GM12865 (cell line): ENCODE measurements around the gene TMEM40.
A peak's percentile ranks its signal among the peaks of the same experiment; 100 is the strongest.

Experiments
- DNase-seq: peaks from one replicate; pipeline ENCODE4 v3.0.0; 2010; ENCODE audit warnings: low read depth
- H3K4me3 ChIP-seq: 2 replicates; pipeline ENCODE4 v1.5.1; 2011; ENCODE audit warnings: mild to moderate bottlenecking, low read depth, low read length, control low read depth
- TF ChIP-seq, protein P1 (sequence below): IDR thresholded peaks from 2 replicates; pipeline ENCODE4 v1.5.1; 2011; ENCODE audit warnings: low read length, control low read depth, low read depth, inconsistent platforms; ENCODE audit not compliant: insufficient read depth; ENCODE audit errors: missing control alignments

The TMEM40 gene

DNA sequence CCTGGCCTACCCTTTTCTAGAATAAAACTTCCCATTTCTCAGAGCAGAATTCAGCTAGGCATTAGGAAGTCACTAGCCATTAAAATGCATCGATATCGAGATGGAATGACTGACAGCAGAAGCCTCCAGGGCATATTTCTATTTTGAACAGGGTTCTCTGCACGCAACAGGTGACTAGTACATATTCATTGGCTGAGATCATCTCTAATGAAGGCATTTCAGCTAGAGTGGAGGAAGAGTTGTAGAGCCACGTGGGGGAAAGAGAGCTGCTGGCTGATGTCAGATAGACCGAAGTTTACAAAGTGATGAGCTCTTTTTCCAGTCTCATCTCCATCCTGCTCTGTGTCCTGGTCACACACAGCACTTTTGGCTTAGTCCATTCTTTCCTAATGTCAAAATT, 7.5 kb downstream of the TMEM40 start:
- TF ChIP-seq, protein P1, sequence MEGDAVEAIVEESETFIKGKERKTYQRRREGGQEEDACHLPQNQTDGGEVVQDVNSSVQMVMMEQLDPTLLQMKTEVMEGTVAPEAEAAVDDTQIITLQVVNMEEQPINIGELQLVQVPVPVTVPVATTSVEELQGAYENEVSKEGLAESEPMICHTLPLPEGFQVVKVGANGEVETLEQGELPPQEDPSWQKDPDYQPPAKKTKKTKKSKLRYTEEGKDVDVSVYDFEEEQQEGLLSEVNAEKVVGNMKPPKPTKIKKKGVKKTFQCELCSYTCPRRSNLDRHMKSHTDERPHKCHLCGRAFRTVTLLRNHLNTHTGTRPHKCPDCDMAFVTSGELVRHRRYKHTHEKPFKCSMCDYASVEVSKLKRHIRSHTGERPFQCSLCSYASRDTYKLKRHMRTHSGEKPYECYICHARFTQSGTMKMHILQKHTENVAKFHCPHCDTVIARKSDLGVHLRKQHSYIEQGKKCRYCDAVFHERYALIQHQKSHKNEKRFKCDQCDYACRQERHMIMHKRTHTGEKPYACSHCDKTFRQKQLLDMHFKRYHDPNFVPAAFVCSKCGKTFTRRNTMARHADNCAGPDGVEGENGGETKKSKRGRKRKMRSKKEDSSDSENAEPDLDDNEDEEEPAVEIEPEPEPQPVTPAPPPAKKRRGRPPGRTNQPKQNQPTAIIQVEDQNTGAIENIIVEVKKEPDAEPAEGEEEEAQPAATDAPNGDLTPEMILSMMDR, result no peak
- DNase-seq, result no peak
- H3K4me3 ChIP-seq, result no peak overlapping the region

DNA sequence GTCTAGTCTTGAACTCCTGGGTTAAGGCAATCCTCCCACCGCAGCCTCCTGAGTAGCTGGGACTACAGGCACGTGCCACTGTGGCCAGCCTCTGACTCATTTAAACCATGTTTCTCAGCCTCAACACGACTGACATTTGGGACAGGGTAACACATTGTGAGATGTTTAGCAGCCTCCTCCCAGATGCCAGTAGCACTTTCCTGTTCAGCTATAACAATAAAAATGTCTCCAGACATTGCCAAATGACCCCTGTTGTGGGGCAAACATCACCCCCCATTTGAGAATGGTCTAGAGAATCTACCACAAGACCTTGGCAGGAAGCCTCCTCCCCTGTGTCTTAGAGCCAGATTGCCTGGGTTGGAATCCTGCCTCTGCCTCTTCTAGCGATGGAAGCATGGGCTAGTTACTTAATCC, 8.4 kb downstream of the TMEM40 start:
- DNase-seq, result peak; percentile 67

DNA sequence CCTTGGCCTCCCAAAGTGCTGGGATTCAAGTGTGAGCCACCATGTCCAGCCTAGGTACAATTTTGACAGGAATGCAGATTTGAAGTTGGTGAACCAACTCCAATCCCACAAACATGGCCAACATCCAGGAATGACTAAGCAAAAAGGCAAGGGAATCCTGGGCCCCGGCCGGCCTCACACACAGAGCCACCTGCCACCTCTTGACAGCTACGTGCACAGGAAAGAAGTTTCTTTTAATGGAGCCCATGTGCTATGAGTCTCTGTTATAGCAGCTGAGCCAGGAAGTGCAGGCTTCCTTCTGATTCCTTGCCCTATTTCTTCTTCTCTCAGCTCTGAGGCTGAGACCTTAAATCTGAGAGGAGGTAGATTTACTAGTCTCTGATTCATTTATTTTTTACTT, 8.8 kb downstream of the TMEM40 start:
- DNase-seq, result peak; percentile 42
- TF ChIP-seq, protein P1, result no peak
- H3K4me3 ChIP-seq, result no peak overlapping the region

More for the DNA sequence above, 8.4 kb downstream of the TMEM40 start:
- TF ChIP-seq, protein P1, result no peak
- H3K4me3 ChIP-seq, result no peak overlapping the region

DNA sequence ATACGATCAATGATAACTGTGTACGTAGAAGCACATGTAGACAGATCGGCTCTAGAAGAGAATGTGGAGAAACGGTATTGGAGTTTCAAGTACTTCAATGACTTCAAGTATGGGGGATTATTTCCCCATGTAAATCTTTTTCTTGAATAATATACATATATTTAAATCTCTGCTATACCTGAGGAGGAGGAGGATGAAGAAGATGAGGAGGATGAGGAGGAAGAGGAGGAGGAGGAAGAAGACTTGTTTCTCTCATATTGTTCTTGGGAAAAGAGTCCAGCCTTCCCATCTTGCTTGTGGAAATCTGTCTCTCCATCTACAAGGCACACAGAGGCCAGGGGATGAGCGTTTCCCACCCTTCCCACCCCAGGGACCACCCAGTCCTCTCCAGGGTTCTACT, 10.6 kb downstream of the TMEM40 start:
- H3K4me3 ChIP-seq, result no peak overlapping the region
- TF ChIP-seq, protein P1, result no peak
- DNase-seq, result no peak

DNA sequence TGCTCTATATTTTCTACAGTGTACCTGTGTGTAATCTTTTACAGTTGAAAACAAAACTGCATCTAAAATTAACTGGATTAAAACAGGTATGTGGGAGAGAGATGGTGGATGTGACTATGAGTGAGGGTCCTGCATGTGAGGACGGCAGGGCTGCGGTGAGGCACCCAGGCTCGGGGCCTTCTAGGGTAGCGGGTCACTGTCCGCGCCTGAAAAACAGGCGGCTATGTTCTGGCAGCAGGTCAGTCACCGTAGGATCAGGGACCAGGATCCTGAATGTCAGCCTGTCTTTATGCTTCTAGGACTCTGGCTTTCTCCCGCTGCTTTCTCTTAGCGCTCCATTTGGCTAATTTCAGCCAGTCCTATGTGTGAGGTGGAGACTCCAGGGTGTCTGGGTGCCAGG, 12.6 kb downstream of the TMEM40 start:
- DNase-seq, result no peak
- TF ChIP-seq, protein P1, result no peak
- H3K4me3 ChIP-seq, result no peak overlapping the region

DNA sequence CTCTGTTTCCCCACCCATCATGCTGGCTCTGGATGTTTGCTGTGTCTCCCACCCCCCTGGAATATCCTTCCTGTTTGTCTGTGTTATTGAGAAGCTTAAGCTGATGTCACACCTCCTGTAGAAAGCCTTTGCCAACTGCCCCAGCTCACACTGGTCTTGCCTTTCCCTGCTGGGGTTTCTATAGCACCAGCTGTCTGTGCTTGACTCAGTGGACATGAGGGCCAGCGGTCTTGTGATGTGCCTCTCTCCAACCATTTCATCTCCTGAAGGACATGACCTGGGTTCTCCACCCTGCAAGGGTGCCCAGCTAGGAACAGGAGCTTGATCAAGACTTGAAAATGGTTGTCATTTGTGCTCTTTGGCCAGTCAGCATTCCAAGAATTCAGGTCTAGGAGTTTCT, 14.7 kb downstream of the TMEM40 start:
- H3K4me3 ChIP-seq, result no peak overlapping the region
- TF ChIP-seq, protein P1, result no peak
- no peak for DNase-seq

DNA sequence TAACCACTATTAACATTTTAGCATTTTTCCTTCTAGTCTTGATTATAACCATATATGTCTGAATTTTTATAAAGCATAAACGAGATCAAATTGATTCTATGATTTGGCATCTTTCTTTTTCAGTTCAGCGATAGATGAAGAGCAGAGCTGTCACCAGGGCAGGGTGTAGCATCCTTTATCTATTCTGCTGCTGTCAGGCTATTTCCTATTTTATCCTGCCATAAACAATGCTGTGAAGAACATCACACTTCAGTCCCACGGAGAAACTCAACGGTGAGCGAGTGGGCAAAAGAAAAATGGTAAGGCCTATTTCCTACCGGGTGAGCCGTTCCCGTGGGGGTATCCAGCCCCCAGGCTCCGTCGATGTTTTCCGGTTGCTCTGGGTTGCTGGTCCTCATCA, 15.5 kb downstream of the TMEM40 start:
- no peak overlapping the region for H3K4me3 ChIP-seq
- TF ChIP-seq, protein P1, result no peak
- no peak for DNase-seq
